HCT116 (cell line): ENCODE results near the gene EHMT1. TPM values are rescaled to one million over a fixed set of nuclear protein-coding genes. Genes with fewer than 3 reads are reported as not detected.

ENCODE experiments used
- ATAC-seq: fragments of 200-7000 bp; cut with Tn5 transposase; 2 replicates; pipeline ENCODE4 v1.9.1; 2020; ENCODE audit warnings: mild to moderate bottlenecking, moderate library complexity
- BruUV-seq: library from RNA; stranded (reverse); fragments of 400-500 nt; replicated peaks from 2 replicates; lab custom pipeline; 2021; lab: Mats Ljungman, UMichigan
- CTCF ChIA-PET: fragments of 300-600 bp; sonication (Branson Sonifier 250); formaldehyde crosslinking; loops from one replicate; lab custom pipeline; 2021; ENCODE audit warnings: antibody characterized with exemption; lab: Charles Lee
- POLR2A ChIA-PET: fragments of 300-600, 350-600 bp; sonication (Branson Sonifier 250); formaldehyde crosslinking; loops from one replicate; lab custom pipeline; 2021; ENCODE audit warnings: antibody characterized with exemption; lab: Charles Lee
- RAD21 ChIA-PET, 2 experiments: fragments of 300-600 bp; sonication (Branson Sonifier 250); formaldehyde crosslinking; loops; one replicate each; lab custom pipeline; 2023; ENCODE audit warnings: low total read pairs in 2 of 2; ENCODE audit not compliant: uncharacterized antibody in 2 of 2, unreplicated experiment in 2 of 2, low non-redundant PET in 1 of 2; lab: Charles Lee
- DNase-seq: peaks from one replicate; pipeline ENCODE4 v3.0.0-alpha.2; 2010; ENCODE audit warnings: low read depth, low spot score
- H2AFZ ChIP-seq: fragments of 200-600 bp; shearing (Covaris generic), sonication (generic); 2 replicates; pipeline ENCODE4 v1.6.1; 2017; ENCODE audit warnings: low read depth, mixed run types, mixed read lengths, antibody characterized with exemption, low read length; ENCODE audit not compliant: poor library complexity, severe bottlenecking
- H3K27ac ChIP-seq: 2 replicates; pipeline ENCODE4 v1.5.1; 2012; ENCODE audit warnings: low read depth, low read length
- H3K27me3 ChIP-seq: fragments of 200-600 bp; sonication (generic); 2 replicates; pipeline ENCODE4 v1.6.1; 2016; ENCODE audit warnings: mixed run types, low read length, mixed read lengths; ENCODE audit not compliant: insufficient read depth
- H3K36me3 ChIP-seq, 2 experiments: fragments of 200-500 bp in 1 of 2; fragments of 200-600 bp in 1 of 2; sonication (Bioruptor generic) in 1 of 2; sonication (generic) in 1 of 2; 2 replicates each; pipeline versions ENCODE4 v1.5.1 to v1.6.1; 2014 to 2016; ENCODE audit warnings: low read length in 2 of 2, inconsistent platforms in 1 of 2, mixed read lengths in 1 of 2, mixed run types in 1 of 2; ENCODE audit not compliant: insufficient read depth in 2 of 2, control insufficient read depth in 1 of 2
- H3K4me1 ChIP-seq, 2 experiments: fragments of 200-600 bp in 1 of 2; sonication (generic) in 1 of 2; 2 replicates each; pipeline versions ENCODE4 v1.5.1 to v1.6.1; 2012 to 2017; ENCODE audit warnings: low read length in 2 of 2, inconsistent platforms in 1 of 2, mild to moderate bottlenecking in 1 of 2, mixed read lengths in 1 of 2, mixed run types in 1 of 2, moderate library complexity in 1 of 2; ENCODE audit not compliant: insufficient read depth in 2 of 2, control insufficient read depth in 1 of 2
- H3K4me2 ChIP-seq: fragments of 200-600 bp; sonication (generic); 2 replicates; pipeline ENCODE4 v1.6.1; 2017; ENCODE audit warnings: mixed run types, low read length, mixed read lengths
- H3K4me3 ChIP-seq, 2 experiments: fragments of 200-600 bp in 1 of 2; sonication (generic) in 1 of 2; replicated peaks in 1 of 2; 2 replicates each; pipeline ENCODE4 v1.5.1; 2011 to 2016; ENCODE audit warnings: low read length in 2 of 2, control low read depth in 1 of 2, low read depth in 1 of 2, mild to moderate bottlenecking in 1 of 2, mixed read lengths in 1 of 2, mixed run types in 1 of 2
- H3K79me2 ChIP-seq: fragments of 200-600 bp; sonication (generic); 2 replicates; pipeline ENCODE4 v1.6.1; 2017; ENCODE audit warnings: mild to moderate bottlenecking, mixed run types, low read length, moderate library complexity, mixed read lengths; ENCODE audit not compliant: insufficient read depth
- H3K9ac ChIP-seq: fragments of 200-600 bp; sonication (generic); 2 replicates; pipeline ENCODE4 v1.6.1; 2016; ENCODE audit warnings: low read length, mixed read lengths
- H3K9me2 ChIP-seq: fragments of 200-600 bp; sonication (generic), shearing (Covaris generic); 2 replicates; pipeline ENCODE4 v1.6.1; 2017; ENCODE audit warnings: mixed run types, mild to moderate bottlenecking, moderate library complexity; ENCODE audit not compliant: insufficient read depth
- H3K9me3 ChIP-seq, 2 experiments: fragments of 200-500 bp in 1 of 2; fragments of 200-600 bp in 1 of 2; sonication (Bioruptor generic) in 1 of 2; sonication (generic) in 1 of 2; 2 replicates each; pipeline ENCODE4 v1.6.1; 2014 to 2017; ENCODE audit warnings: low read length in 2 of 2, mixed read lengths in 2 of 2, inconsistent platforms in 1 of 2, low read depth in 1 of 2, mild to moderate bottlenecking in 1 of 2, mixed run types in 1 of 2, moderate library complexity in 1 of 2; ENCODE audit not compliant: control insufficient read depth in 1 of 2, insufficient read depth in 1 of 2
- H4K20me1 ChIP-seq: fragments of 200-600 bp; sonication (generic), shearing (Covaris generic); 2 replicates; pipeline ENCODE4 v1.6.1; 2017; ENCODE audit warnings: mixed run types, mild to moderate bottlenecking, moderate library complexity; ENCODE audit not compliant: insufficient read depth
- CTCF ChIP-seq, 3 experiments: fragments of 200-600 bp in 1 of 3; sonication (generic) in 1 of 3; IDR thresholded peaks in 2 of 3; conservative IDR thresholded peaks in 1 of 3; 2 replicates each; pipeline ENCODE4 v1.5.1; 2012 to 2017; ENCODE audit warnings: low read depth in 2 of 3, low read length in 2 of 3, antibody characterized with exemption in 1 of 3, borderline replicate concordance in 1 of 3, control low read depth in 1 of 3, mild to moderate bottlenecking in 1 of 3, mixed read lengths in 1 of 3, mixed run types in 1 of 3, moderate library complexity in 1 of 3; ENCODE audit not compliant: insufficient read depth in 1 of 3
- ELF1 ChIP-seq: IDR thresholded peaks from 2 replicates; pipeline ENCODE4 v1.6.1; 2012; ENCODE audit warnings: low read depth, borderline replicate concordance
- EZH2phosphoT487 ChIP-seq: fragments of 200-600 bp; IDR thresholded peaks from 2 replicates; pipeline ENCODE4 v1.6.1; 2018; ENCODE audit warnings: antibody characterized with exemption, borderline replicate concordance
- MAX ChIP-seq: IDR thresholded peaks from 2 replicates; pipeline ENCODE4 v1.6.1; 2012
- POLR2A ChIP-seq: IDR thresholded peaks from 2 replicates; pipeline ENCODE4 v1.7.0; 2011; ENCODE audit warnings: borderline replicate concordance; ENCODE audit not compliant: insufficient read depth, insufficient read length; ENCODE audit errors: extremely low read depth
- POLR2AphosphoS5 ChIP-seq: IDR thresholded peaks from 2 replicates; pipeline ENCODE4 v1.6.1; 2011; ENCODE audit warnings: mild to moderate bottlenecking, low read depth, low read length, moderate library complexity
- ZFX ChIP-seq: fragments of 450-650 bp; IDR thresholded peaks from 2 replicates; pipeline ENCODE4 v1.6.1; 2017
- intact Hi-C: fragments of 100-400 bp; cut with micrococcal nuclease; formaldehyde crosslinking; loops from 2 replicates; pipeline ENCODE4 v1.10.0; 2022
- total RNA-seq: library from RNA; stranded (reverse); gene quantifications from one replicate; pipeline ENCODE4 v1.2.1, GENCODE V29; 2021; ENCODE audit not compliant: unreplicated experiment

The EHMT1 gene
- total RNA-seq, 1 experiment from 2014 or later, result 86.1 TPM

DNA sequence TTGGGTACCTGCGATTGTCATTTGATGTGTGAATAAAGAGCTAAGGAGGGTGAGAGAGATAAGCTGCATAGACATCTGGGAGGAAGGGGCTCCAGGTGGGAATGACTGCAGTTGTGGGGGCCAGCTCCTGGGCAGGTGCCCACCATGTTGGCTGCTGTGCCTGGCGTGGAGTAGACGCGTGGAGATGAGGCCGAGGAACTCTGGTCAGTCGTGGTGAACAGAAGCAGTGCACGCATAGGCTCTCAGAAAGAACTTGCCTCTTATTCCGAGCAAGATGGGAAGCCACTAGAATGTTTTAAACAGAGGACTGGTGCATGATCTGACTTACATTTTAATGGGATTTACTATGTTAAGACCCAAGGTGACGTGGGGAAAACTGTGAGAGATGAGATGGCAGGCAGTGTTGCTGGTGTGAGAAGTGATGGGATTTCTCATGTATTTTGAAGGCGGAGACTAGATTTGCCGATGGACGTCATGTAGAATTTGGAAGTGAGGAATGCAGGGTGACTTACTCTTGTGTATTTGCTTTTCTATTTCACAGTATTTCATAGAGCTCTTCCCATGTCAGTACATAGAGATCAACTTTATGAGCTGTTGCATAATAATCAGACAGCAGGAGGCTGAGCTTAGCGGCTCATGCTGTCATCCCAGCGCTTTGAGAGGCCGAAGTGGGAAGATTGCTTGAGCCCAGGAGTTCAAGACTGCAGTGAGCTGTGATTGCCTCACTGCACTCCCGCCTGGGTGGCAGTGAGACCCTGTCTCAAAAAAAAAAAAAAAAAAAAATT, 71.1 kb downstream of the EHMT1 start:
- ATAC-seq, result no peak
- ChIA-PET POLR2A (no interaction called here), RAD21 (no interaction called here), CTCF (interaction anchor here (0.6 kb wide), 1 partner anchor 341 kb away, joined by 3 read pairs; no protein-coding TSS in a partner anchor)
- no peaks in the 10 kb centered on the region for H3K9me3 ChIP-seq
- no peaks in the 10 kb centered on the region for H3K4me1 ChIP-seq
- H3K4me2 ChIP-seq, result no peak overlapping the region
- no peak for DNase-seq
- BruUV-seq, result no TSS peak
- H3K9me2 ChIP-seq, result no peaks in the 10 kb centered on the region
- H3K36me3 ChIP-seq, result no peaks in the 10 kb centered on the region
- H2AFZ ChIP-seq, result no peak overlapping the region
- no peak overlapping the region for H3K4me3 ChIP-seq
- H4K20me1 ChIP-seq, result no peaks in the 10 kb centered on the region; the same call in 1 of the 2 replicates
- H3K27me3 ChIP-seq, result no peaks in the 10 kb centered on the region
- H3K27ac ChIP-seq, result no peak overlapping the region
- TF ChIP-seq MAX (no peak), ELF1 (no peak), CTCF (IDR thresholded peaks at IDR 0.05 in 2 of 3, conservative IDR thresholded peaks at IDR 0.05 in 1 of 3; ENCODE audit: borderline replicate concordance in 1 of 3, insufficient read depth in 1 of 3, low read depth in 2 of 3, low read length in 2 of 3) (no peak), POLR2A (no peak), ZFX (no peak), EZH2phosphoT487 (no peak), POLR2AphosphoS5 (no peak)
- intact Hi-C loops, result no loop called here
- peaks cover 94% of the 10 kb centered on the region for H3K79me2 ChIP-seq
- H3K9ac ChIP-seq, result no peak overlapping the region
